Esophagus squamous epithelium (tissue), 4 donors: ENCODE measurements around the gene GOLGA6C.
"Not testable (repeated sequence)": the region's sequence is repeated elsewhere in the genome, so short reads cannot be mapped to it uniquely, and the experiment has no call there.

Experiments used
- CTCF ChIP-seq, 6 experiments: fragments of 450-650 bp in 4 of 6; fragments of 200-600 bp in 2 of 6; sonication (generic) in 2 of 6; IDR thresholded peaks; one replicate each; pipeline ENCODE4 v1.5.1; 2016 to 2019; ENCODE audit warnings: antibody characterized with exemption in 6 of 6, mild to moderate bottlenecking in 4 of 6, moderate library complexity in 4 of 6
- POLR2A ChIP-seq, 4 donors: fragments of 450-650 bp; IDR thresholded peaks; one replicate each; pipeline ENCODE4 v1.6.1; 2017; ENCODE audit warnings: antibody characterized with exemption in 4 of 4, mild to moderate bottlenecking in 4 of 4, moderate library complexity in 3 of 4

GRCh38 chr15:75252285-75252684 is 5.8 kb upstream of the GOLGA6C start:
- not testable (repeated sequence) for TF ChIP-seq CTCF, POLR2A (IDR thresholded peaks at IDR 0.05)
